ENCODE measurements around the gene MADD.

Gene MADD

DNA sequence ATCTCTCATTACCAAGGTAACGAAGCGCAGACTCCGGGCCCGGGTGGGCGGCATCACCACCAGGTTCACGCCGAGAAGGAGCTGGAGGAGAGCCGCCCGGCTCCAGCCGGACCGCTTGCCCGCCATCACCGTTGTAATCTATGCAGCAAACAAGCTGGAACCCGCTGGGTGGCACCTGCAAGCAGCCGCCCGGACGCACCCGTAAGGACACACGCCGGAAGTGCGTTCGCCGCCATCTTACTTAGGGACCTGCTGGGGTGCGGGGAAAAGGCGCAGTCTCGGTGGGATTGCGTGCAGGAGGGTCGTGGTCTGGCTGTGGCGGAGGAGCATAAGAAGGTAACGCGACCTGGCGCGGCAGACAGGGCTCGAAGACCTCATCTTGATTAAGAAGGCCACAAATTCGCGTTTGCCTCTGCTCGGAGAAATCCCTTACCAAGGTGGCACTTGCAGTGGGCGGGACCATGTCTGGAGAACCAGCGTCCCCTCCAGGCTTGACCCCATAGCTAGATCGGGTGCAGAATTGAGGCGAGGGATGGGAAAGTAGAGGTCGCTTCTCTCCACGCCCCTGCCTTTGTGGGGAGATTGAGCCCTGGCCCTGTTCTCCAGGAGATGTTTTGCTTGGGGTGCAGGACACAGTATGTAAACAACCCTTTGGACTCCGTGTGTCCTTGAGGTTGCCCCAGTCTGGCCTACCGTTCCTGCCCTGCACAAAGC lies 21.1 kb upstream of the MADD start, which contains the start of gene ACP2:
ACP2 (minus strand) TSS at position 151 of the 714 bp plus-strand sequence; CDS start at position 126, 25 bp downstream.
- peak; percentile 90 for DNase-seq (ENCODE audit: low read depth)
- peak; percentile 16 for TF ChIP-seq CTCF (IDR thresholded peaks at IDR 0.05; ENCODE audit: insufficient read depth, low read depth, low read length, missing control alignments)
- peak within 1 kb of the TSS; percentile 90 for H3K4me3 ChIP-seq (ENCODE audit: low read length)

DNA sequence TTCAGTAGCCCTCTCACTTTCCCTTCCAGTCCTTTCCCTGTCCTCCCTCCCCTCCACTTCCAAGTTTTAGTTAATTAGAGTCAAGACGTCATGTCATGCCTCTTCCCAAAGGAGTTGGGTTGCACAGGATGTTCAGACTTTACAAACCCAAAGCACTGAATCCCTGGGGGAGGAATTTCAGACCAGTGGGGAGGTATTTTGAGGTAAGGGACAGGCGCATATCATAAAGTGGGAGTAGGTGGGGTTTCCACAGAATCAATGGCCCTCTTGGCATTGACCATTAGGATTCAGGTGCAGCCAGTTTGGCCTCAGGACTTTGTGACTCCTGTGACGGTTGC lies 20.6 kb upstream of the MADD start:
- no peak for DNase-seq (ENCODE audit: low read depth)
- no peak for TF ChIP-seq CTCF (IDR thresholded peaks at IDR 0.05; ENCODE audit: insufficient read depth, low read depth, low read length, missing control alignments)
- H3K4me3 ChIP-seq (ENCODE audit: low read length): peak overlapping the region; percentile 90

- no peak overlapping the region for H3K4me3 ChIP-seq (ENCODE audit: low read length)
- DNase-seq (ENCODE audit: low read depth): no peak
- no peak for TF ChIP-seq CTCF (IDR thresholded peaks at IDR 0.05; ENCODE audit: insufficient read depth, low read depth, low read length, missing control alignments)
Measured at GRCh38 chr11:47251751-47252150, 18.2 kb upstream of the MADD start.

DNA sequence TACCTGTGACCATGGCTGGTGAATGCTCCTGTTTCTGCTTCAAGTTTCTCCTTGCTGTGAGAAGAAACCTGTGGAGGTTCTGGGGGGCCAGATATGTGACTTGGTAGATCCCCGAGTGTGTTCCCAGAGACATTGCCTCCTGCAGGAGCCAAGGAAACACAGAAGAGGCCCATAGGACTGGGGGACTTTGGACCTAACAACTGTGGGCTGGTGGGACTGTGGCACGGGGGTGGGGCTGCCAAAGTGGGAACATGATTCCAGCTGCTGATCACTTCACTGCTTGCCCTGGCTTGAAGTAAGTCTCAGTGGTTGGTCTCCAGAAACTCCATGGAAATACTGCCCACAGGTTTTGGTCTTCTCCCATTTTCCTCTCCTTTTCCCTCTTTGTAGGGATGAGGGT lies 16.3 kb upstream of the MADD start:
- TF ChIP-seq CTCF (IDR thresholded peaks at IDR 0.05; ENCODE audit: insufficient read depth, low read depth, low read length, missing control alignments): no peak
- no peak for DNase-seq (ENCODE audit: low read depth)
- no peak overlapping the region for H3K4me3 ChIP-seq (ENCODE audit: low read length)

DNA sequence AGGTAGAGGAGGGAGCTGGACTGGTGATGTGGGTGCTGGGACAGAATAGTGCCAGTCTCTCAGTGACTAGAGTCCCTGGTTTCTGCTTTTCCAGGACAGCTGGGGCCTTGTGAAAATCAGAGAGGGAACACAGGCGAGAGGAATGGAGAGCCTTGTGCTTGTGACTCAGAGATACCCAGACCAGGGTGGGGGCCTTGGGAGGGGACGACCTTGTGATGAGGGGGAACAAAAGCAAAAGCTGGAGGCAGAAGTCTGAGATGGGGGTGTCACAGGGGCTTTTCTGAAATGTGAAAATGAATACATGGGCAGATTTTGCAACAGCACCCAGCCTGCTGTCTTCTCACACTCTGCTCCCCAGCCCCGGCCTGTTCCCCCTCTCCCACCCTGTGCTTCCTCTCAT lies 15.5 kb upstream of the MADD start:
- no peak overlapping the region for H3K4me3 ChIP-seq (ENCODE audit: low read length)
- no peak for DNase-seq (ENCODE audit: low read depth)
- TF ChIP-seq CTCF (IDR thresholded peaks at IDR 0.05; ENCODE audit: insufficient read depth, low read depth, low read length, missing control alignments): no peak

DNA sequence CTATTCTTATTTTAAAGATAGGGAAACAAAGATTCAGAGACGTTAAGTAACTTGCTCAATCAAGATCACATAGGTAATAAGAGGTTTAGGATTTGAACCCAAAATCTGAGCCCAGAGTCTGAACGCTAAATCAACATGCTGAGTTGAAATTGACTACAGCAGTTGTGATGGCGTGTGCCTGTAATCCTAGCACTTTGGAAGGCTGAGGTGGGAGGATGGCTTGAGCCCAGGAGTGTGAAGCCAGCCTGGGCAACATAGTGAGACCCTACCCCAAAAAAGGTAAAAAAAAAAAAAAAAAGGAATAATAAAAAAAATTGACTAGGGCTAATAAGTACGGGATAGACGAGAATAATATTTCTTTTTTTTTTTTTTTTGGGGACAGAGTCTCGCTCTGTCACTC lies 13.6 kb upstream of the MADD start:
- no peak for TF ChIP-seq CTCF (IDR thresholded peaks at IDR 0.05; ENCODE audit: insufficient read depth, low read depth, low read length, missing control alignments)
- no peak for DNase-seq (ENCODE audit: low read depth)
- no peak overlapping the region for H3K4me3 ChIP-seq (ENCODE audit: low read length)

DNA sequence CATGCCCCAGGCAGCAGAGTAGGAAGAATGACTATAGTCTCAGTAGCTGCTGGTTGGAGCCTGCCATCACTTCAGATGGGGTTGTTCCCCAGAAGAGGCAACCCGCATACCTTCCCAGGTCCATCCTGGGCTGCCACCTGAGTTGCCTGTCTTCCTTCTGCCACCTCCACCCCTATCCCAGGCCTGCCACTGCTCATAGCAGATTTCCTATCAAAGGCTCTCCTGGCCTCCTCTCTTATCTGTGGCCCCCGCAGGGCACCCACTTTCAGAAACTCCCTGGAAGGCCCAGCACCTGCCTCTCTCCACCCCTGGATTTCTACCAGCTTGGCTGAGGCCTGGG lies 12.8 kb upstream of the MADD start:
- no peak for DNase-seq (ENCODE audit: low read depth)
- H3K4me3 ChIP-seq (ENCODE audit: low read length): no peak overlapping the region
- no peak for TF ChIP-seq CTCF (IDR thresholded peaks at IDR 0.05; ENCODE audit: insufficient read depth, low read depth, low read length, missing control alignments)

All from epithelial cell of esophagus (primary cell).